Right lobe of liver (tissue), 6 donors: ENCODE data around the gene ME1. TPM values are rescaled to one million over a fixed set of nuclear protein-coding genes. Genes with fewer than 3 reads are reported as not detected.

Experiments
- ATAC-seq, 4 donors: fragments of 200-7000 bp; cut with Tn5 transposase; one replicate each; pipeline ENCODE4 v1.9.1; 2020; ENCODE audit warnings: mild to moderate bottlenecking in 4 of 4, moderate library complexity in 4 of 4
- DNase-seq, 3 donors: peaks; one replicate each; pipeline ENCODE4 v3.0.0-alpha.2; 2020
- H3K27ac ChIP-seq, 3 donors: fragments of 200-600 bp; one replicate each; pipeline ENCODE4 v1.8.0; 2022
- H3K27me3 ChIP-seq, 2 donors: fragments of 200-600 bp; one replicate each; pipeline ENCODE4 v1.8.0; 2022
- H3K36me3 ChIP-seq, 4 donors: fragments of 200-600 bp; sonication (generic) in 1 of 4; one replicate each; pipeline versions ENCODE4 v1.5.1 to v1.8.0; 2017 to 2022; ENCODE audit warnings: control low read depth in 1 of 4
- H3K4me1 ChIP-seq, 4 donors: fragments of 200-600 bp; sonication (generic) in 1 of 4; one replicate each; pipeline versions ENCODE4 v1.5.1 to v1.8.0; 2017 to 2022; ENCODE audit warnings: control low read depth in 1 of 4
- H3K4me3 ChIP-seq, 3 donors: fragments of 200-600 bp; one replicate each; pipeline ENCODE4 v1.8.0; 2022
- H3K9me3 ChIP-seq, 4 donors: fragments of 200-600 bp; sonication (generic) in 1 of 4; one replicate each; pipeline versions ENCODE4 v1.5.1 to v1.8.0; 2017 to 2022; ENCODE audit warnings: control low read depth in 1 of 4
- POLR2A ChIP-seq: fragments of 450-650 bp; IDR thresholded peaks from one replicate; pipeline ENCODE4 v1.6.1; 2017; ENCODE audit warnings: antibody characterized with exemption, mild to moderate bottlenecking
- WGBS: methylation state at CpG from one replicate; pipeline ENCODE4 v1.1.6; 2018; ENCODE audit warnings: low coverage, low lambda C conversion rate; ENCODE audit not compliant: insufficient coverage; ENCODE audit errors: missing lambda C conversion rate; 5-methylcytosine and 5-hydroxymethylcytosine counted together
- intact Hi-C, 2 donors: fragments of 100-400 bp; cut with DNase I; formaldehyde crosslinking; loops; one replicate each; pipeline versions ENCODE4 v1.11.2 to v1.14.1; 2022
- total RNA-seq, 6 experiments: library from RNA; depleted of rRNA in 2 of 6; stranded (reverse); fragments of >200 nt in 2 of 6; fragmentation: NEBNext Ultra II Directional in 3 of 6; extraction: Animal tissue kit (Norgen Biotek cat#: 25700) in 3 of 6; gene quantifications; one replicate each; pipeline versions ENCODE4 v1.1.0 to v1.2.4, GENCODE V29; 2016 to 2023
- TF ChIP-seq, protein P1 (sequence below), 4 donors: fragments of 200-600 bp in 3 of 4; fragments of 450-650 bp in 1 of 4; IDR thresholded peaks; one replicate each; pipeline versions ENCODE4 v1.5.1 to v1.8.0; 2016 to 2022; ENCODE audit warnings: antibody characterized with exemption in 4 of 4, mild to moderate bottlenecking in 2 of 4
- donor health status: DM: no; HTN: yes; CAD: no.
- donor health status: DM: no; HTN: no; CAD: no.
- donor health status: DM: no; HTN: no; CAD: no.
- donor health status: DM: no; HTN: yes; CAD: no.
- donor health status: DM: no; HTN: yes; CAD: no.

ME1 gene
- total RNA-seq, 6 experiments from 2014 or later, result 10.1 to 18.2 (median 13.3) TPM

DNA sequence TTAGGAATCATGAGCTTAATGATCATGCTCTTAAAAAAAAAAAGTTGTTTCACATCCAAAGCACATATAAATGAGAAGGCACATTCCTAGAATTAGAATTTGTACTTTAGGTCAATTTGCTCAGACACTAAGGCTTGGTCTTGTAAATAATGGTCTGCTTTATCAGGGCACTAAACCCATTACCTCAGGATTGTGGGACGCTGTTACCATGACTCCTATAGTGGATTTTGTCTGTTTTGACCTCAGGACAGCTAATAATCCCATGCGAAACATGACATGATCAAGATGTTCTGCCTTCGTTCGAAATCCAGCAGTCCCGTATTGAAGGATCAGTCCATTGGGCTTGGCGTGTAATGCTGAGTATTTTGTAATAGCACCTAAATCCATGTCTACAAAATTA lies 240.2 kb downstream of the ME1 start:
- Histone ChIP-seq H3K27ac (no peak overlapping the region), H3K36me3 (peaks cover 0 to 8% (median 2%) of the 10 kb centered on the region in 4 donors), H3K4me1 (peaks cover 0 to 33% (median 2%) of the 10 kb centered on the region in 4 donors), H3K27me3 (no peaks in the 10 kb centered on the region), H3K9me3 (no peaks in the 10 kb centered on the region), H3K4me3 (no peak overlapping the region)
- no peak for DNase-seq
- peak in 3 of 4 donors; percentile 5 to 28 (median 14) for ATAC-seq
- TF ChIP-seq, protein P1, sequence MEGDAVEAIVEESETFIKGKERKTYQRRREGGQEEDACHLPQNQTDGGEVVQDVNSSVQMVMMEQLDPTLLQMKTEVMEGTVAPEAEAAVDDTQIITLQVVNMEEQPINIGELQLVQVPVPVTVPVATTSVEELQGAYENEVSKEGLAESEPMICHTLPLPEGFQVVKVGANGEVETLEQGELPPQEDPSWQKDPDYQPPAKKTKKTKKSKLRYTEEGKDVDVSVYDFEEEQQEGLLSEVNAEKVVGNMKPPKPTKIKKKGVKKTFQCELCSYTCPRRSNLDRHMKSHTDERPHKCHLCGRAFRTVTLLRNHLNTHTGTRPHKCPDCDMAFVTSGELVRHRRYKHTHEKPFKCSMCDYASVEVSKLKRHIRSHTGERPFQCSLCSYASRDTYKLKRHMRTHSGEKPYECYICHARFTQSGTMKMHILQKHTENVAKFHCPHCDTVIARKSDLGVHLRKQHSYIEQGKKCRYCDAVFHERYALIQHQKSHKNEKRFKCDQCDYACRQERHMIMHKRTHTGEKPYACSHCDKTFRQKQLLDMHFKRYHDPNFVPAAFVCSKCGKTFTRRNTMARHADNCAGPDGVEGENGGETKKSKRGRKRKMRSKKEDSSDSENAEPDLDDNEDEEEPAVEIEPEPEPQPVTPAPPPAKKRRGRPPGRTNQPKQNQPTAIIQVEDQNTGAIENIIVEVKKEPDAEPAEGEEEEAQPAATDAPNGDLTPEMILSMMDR (IDR thresholded peaks at IDR 0.05), result no peak
- no peak for TF ChIP-seq POLR2A
- 28% methylated on average over 6 of the region's 6 CpGs for WGBS
- intact Hi-C loops, result no loop called here

GRCh38 chr6:83188501-83188900 lies 242.3 kb downstream of the ME1 start:
- no peak overlapping the region for H3K27ac ChIP-seq
- intact Hi-C loops, result no loop called here
- no peak overlapping the region for H3K4me3 ChIP-seq
- H3K4me1 ChIP-seq, result peaks cover 0 to 26% (median 2%) of the 10 kb centered on the region in 4 donors
- peaks cover 0 to 18% (median 1%) of the 10 kb centered on the region in 4 donors for H3K36me3 ChIP-seq
- TF ChIP-seq, protein P1 (IDR thresholded peaks at IDR 0.05), result no peak
- no peak for TF ChIP-seq POLR2A
- ATAC-seq, result no peak
- WGBS, result 75% methylated on average over 3 of the region's 3 CpGs
- DNase-seq, result no peak
- H3K9me3 ChIP-seq, result no peaks in the 10 kb centered on the region
- H3K27me3 ChIP-seq, result no peaks in the 10 kb centered on the region

DNA sequence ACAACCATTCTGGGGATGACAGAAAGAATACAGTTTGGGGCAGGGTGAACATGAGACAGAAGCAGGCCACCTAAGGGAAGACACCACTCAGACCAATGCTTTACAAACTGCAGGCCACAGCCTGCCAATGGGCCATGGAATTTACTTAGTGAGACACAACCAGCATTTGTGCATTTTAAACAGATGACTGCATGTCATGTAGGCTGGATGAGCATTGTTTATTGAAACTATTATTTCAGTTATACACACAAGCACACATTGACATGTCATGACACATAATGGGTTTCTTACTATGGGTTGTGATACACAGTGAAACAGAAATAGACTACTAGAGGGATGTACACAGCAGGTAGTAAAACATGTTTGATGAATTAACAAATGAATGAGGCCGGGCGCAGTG lies 245.8 kb downstream of the ME1 start:
- DNase-seq, result no peak
- Histone ChIP-seq H3K27me3 (no peaks in the 10 kb centered on the region), H3K4me3 (no peak overlapping the region), H3K27ac (no peak overlapping the region), H3K9me3 (no peaks in the 10 kb centered on the region), H3K4me1 (peaks cover 0 to 4% (median 2%) of the 10 kb centered on the region in 4 donors), H3K36me3 (peaks cover 0 to 39% (median 10%) of the 10 kb centered on the region in 4 donors)
- WGBS, result 90% methylated on average over 2 of the region's 2 CpGs
- intact Hi-C loops, result no loop called here
- TF ChIP-seq POLR2A, result no peak
- TF ChIP-seq, protein P1 (IDR thresholded peaks at IDR 0.05), result no peak
- no peak for ATAC-seq

DNA sequence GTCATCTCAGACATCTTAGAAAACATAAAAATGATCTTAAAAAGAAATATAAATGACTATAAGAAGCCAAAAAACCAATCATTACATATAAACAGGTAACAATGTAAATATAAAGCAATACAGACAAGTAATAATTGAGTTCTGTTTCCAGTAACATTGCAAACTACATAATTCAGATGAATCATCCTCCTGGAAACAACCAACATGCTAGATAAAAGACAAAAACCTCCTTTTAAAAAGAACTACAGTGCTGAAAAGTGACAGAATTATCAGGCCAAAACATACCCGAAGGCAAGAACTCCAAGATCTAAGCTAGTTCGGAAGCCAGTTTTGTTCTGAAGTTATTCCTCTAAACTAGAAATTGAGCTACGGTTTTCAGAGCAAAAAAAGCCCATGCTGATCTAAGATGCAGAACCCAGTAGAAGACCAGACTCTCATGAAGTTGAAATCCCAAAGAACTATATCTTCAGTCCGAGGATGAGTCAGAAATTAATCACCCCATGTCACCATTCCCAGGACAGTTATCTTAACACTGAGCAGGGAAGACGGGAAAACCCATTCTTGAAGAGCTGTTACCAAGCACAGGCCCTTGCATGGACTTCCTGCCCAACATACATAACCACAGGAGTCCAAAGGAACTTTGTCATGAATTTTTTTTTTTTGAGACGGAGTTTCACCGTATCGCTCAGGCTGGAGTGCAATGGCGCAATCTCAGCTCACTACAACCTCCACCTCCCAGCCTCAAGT lies 247.6 kb downstream of the ME1 start:
- peak in 2 of 4 donors; percentile 52 to 73 for ATAC-seq
- intact Hi-C loops, result no loop called here
- no peak for TF ChIP-seq POLR2A
- TF ChIP-seq, protein P1 (IDR thresholded peaks at IDR 0.05), result no peak

More for the DNA sequence above, 247.6 kb downstream of the ME1 start:
- H3K4me1 ChIP-seq, result peaks cover 0 to 4% (median 2%) of the 10 kb centered on the region in 4 donors
- no peaks in the 10 kb centered on the region for H3K27me3 ChIP-seq
- WGBS, result 68% methylated on average over 7 of the region's 9 CpGs
- H3K27ac ChIP-seq, result no peak overlapping the region
- H3K9me3 ChIP-seq, result no peaks in the 10 kb centered on the region
- H3K4me3 ChIP-seq, result no peak overlapping the region
- H3K36me3 ChIP-seq, result peaks cover 0 to 53% (median 14%) of the 10 kb centered on the region in 4 donors
- peak in 1 of 3 donors; percentile 24 for DNase-seq
